GM18868 (cell line): ENCODE results near the gene RNASE1.

Experiments
- ATAC-seq: cut with Tn5 transposase; IDR thresholded peaks from one replicate; pipeline ENCODE4 v1.9.1; 2021; ENCODE audit warnings: mild to moderate bottlenecking, moderate library complexity; ENCODE audit not compliant: unreplicated experiment

RNASE1 gene

GRCh38 chr14:20808162-20808483, 5.5 kb upstream of the RNASE1 start:
- no peak for ATAC-seq

GRCh38 chr14:20807304-20808161, 4.9 kb upstream of the RNASE1 start:
- ATAC-seq = no peak

- no peak for ATAC-seq
These were observed 2.8 kb upstream of the RNASE1 start for GRCh38 chr14:20805485-20805884.

- no peak for ATAC-seq
These were observed 579 bp upstream of the RNASE1 start for GRCh38 chr14:20803223-20803622.

- no peak for ATAC-seq
These were observed 918 bp downstream of the RNASE1 start for GRCh38 chr14:20801726-20802125.

GRCh38 chr14:20799892-20800544, 2.6 kb downstream of the RNASE1 start:
- peak; percentile 45 for ATAC-seq

- no peak for ATAC-seq
These were observed 3.2 kb downstream of the RNASE1 start for GRCh38 chr14:20799456-20799891.

- no peak for ATAC-seq
These were observed 3.7 kb downstream of the RNASE1 start for GRCh38 chr14:20798932-20799331.

GRCh38 chr14:20798318-20798717, 4.3 kb downstream of the RNASE1 start:
- ATAC-seq = peak; percentile 75

- ATAC-seq = no peak
These were observed 5.5 kb downstream of the RNASE1 start for GRCh38 chr14:20797164-20797563.

- no peak for ATAC-seq
These were observed 7.8 kb downstream of the RNASE1 start for GRCh38 chr14:20794644-20795369.

- no peak for ATAC-seq
These were observed 10.1 kb downstream of the RNASE1 start for GRCh38 chr14:20792556-20792955.

GRCh38 chr14:20791597-20791996, 11.0 kb downstream of the RNASE1 start:
- ATAC-seq = no peak

- peak; percentile 52 for ATAC-seq
These were observed 11.5 kb downstream of the RNASE1 start for GRCh38 chr14:20791187-20791586.

GRCh38 chr14:20790464-20791116, 12.1 kb downstream of the RNASE1 start:
- ATAC-seq = no peak

GRCh38 chr14:20789230-20789813, 13.3 kb downstream of the RNASE1 start:
- no peak for ATAC-seq

- ATAC-seq = no peak
These were observed 15.6 kb downstream of the RNASE1 start for GRCh38 chr14:20787025-20787424.

GRCh38 chr14:20782280-20782890, 20.3 kb downstream of the RNASE1 start:
- ATAC-seq = peak; percentile 55

- peak; percentile 24 for ATAC-seq
These were observed 20.8 kb downstream of the RNASE1 start for GRCh38 chr14:20781803-20782202.

GRCh38 chr14:20775901-20776300, 26.7 kb downstream of the RNASE1 start:
- ATAC-seq = no peak
